ENCODE results near the gene SCUBE1. TPM values are rescaled to one million over a fixed set of nuclear protein-coding genes. Genes with fewer than 3 reads are reported as not detected.

The SCUBE1 gene
- total and polyA plus RNA-seq, 10 of the 15 experiments (the other 5 are each of a cell fraction or from before 2014, with no cell fraction given): not detected

DNA sequence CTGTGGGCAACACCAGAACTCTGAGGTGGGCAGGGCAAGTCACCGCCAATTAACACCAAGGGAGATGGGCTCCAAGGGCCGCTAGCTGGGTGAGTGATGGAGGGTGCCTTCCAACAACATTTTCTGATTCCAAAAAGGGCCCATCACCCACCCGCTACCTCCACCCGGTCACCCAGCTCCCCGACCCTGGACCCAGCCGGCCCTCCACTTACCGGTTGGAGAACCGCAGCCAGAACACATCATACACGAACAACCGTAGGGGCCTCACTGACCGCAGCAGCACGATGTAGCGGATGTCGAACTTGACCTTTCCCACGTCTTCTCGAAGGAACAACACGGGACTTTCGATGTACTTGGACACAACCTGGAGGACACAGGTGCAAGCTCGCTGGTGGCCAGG is 171.0 kb downstream of the SCUBE1 start (continued):
- TF ChIP-seq WRNIP1 (IDR thresholded peaks at IDR 0.05; ENCODE audit: borderline replicate concordance, low read depth, low read length): no peak
- TF ChIP-seq CHD4 (IDR thresholded peaks at IDR 0.05): no peak
- no peak for TF ChIP-seq DPF2 (IDR thresholded peaks at IDR 0.05)
- no peak for TF ChIP-seq ZNF217 (IDR thresholded peaks at IDR 0.05)

DNA sequence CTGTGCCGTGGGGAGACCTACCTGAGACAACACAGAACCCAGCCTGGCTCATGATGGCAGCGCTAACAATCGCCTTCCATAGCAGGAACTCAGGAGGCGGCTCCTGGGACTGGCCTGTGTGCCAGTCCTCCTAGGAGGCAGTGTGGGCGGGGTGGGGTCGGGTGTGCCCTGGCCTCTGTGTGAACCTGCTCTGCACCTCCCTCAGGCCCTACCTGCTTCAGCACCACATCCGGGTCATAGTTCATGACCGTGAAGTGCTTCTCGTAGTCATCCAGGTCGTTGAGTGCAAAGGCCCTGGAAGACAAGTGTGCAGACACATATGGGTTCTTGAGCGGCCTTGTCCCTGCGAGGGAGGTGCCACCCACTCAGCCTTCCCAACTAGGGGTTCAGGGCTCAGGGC is 171.6 kb downstream of the SCUBE1 start:
- SMC1A ChIA-PET (ENCODE audit: uncharacterized antibody, unreplicated experiment): no interaction called here
- no peaks in the 10 kb centered on the region for H3K4me1 ChIP-seq (ENCODE audit: control insufficient read depth, insufficient read depth, low read length)
- no peaks in the 10 kb centered on the region for H3K79me2 ChIP-seq (ENCODE audit: control insufficient read depth, insufficient read depth, low read length)
- no peak overlapping the region for H3K4me2 ChIP-seq (ENCODE audit: control insufficient read depth, insufficient read depth)
- BruUV-seq (replicated peaks): no TSS peak
- H3K27me3 ChIP-seq (replicated peaks in 1 of 2; ENCODE audit: control insufficient read depth in 2 of 2, insufficient read depth in 2 of 2, low read length in 1 of 2): no peaks in the 10 kb centered on the region
- no peak overlapping the region for H3K9ac ChIP-seq (ENCODE audit: control insufficient read depth, insufficient read depth, low read length)
- H3K4me3 ChIP-seq: no peak overlapping the region
- H3K9me3 ChIP-seq (replicated peaks; ENCODE audit: control insufficient read depth, insufficient read depth, low read length): no peaks in the 10 kb centered on the region
- no peak for TF ChIP-seq FOXK2 (IDR thresholded peaks at IDR 0.05)
- TF ChIP-seq ZNF592 (IDR thresholded peaks at IDR 0.05): no peak
- H4K20me1 ChIP-seq (ENCODE audit: control insufficient read depth, insufficient read depth): no peaks in the 10 kb centered on the region
- RAD21 ChIA-PET (ENCODE audit: unreplicated experiment): no interaction called here
- 82% methylated on average over 11 of the region's 12 CpGs for WGBS (ENCODE audit: insufficient coverage, insufficient replicate concordance, low lambda C conversion rate, missing lambda C conversion rate)
- in situ Hi-C loops (cut with MboI): no loop called here
- DNase-seq (ENCODE audit: low read depth, low spot score): no peak
- intact Hi-C loops (cut with micrococcal nuclease; ENCODE audit: unreplicated experiment): no loop called here
- CTCF ChIA-PET: no interaction called here
- ATAC-seq: no peak
- no peak for FAIRE-seq
- POLR2A ChIA-PET: no interaction called here
- no peak overlapping the region for H3K27ac ChIP-seq (ENCODE audit: control insufficient read depth, insufficient read depth)
- H3K36me3 ChIP-seq (ENCODE audit: control insufficient read depth in 2 of 2, insufficient read depth in 2 of 2, low read length in 1 of 2): peaks cover 2 to 12% of the 10 kb centered on the region in 2 experiments; a peak in 3 of 4 replicates
- no peak overlapping the region for H2AFZ ChIP-seq (ENCODE audit: control insufficient read depth, low read depth, low read length)

Measured in GM12878 (cell line).